Fibroblast of skin of scalp (primary cell): ENCODE results near the gene CWF19L2.
"Not testable (repeated sequence)": the region's sequence is repeated elsewhere in the genome, so short reads cannot be mapped to it uniquely, and the experiment has no call there.

Experiments used
- DNase-seq: peaks from one replicate; pipeline ENCODE4 v3.0.0-alpha.2; 2013

Gene CWF19L2

DNA sequence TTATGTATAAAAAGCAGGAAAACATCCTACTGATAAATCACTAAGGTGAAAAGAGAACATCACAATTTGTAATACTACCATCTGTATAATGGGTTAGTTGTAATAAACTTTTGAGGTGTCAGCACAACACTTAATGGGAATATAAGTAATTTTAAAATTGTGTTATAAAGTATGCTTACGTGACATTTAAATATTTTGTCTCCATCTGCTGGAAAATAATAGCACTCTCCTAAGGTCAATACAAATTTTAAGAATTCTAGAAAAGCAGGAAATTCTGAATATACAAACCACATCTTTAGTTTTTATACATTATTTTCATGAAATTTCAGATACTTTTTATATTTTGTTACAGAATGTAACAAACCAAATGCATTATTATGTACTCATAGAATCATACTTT, 19.5 kb downstream of the CWF19L2 start:
- no peak for DNase-seq

- no peak for DNase-seq
These were observed 27.1 kb downstream of the CWF19L2 start for GRCh38 chr11:107430525-107430924.

DNA sequence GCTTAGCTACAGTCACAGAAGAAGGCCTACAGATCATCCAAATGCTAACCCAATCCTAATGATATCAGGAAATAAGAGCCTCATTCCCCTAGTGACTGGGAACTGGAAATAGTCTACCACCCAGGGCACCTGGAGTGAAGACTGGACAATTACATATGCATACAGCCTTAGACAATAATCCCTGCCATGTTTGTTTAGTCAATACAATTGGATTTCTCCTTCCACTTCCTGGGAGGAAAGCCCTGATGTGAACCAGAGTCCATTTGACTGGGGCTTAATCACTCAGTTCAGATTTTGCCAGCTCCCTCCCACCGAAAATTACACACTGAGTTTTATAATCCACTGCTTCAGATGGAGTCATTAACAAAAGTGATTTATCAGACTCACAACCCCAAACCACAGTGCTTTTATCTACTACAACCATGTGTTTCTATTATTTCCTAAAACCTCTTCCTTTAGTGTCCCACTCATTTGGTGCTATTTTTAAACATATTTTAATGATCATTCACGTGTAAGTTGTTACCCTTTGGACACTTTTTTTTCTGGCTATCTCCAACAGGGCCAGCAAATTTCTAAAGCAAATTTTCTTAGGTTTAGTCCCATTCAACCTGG, 29.9 kb downstream of the CWF19L2 start:
- DNase-seq, result no peak

- no peak for DNase-seq
These were observed 44.3 kb downstream of the CWF19L2 start for GRCh38 chr11:107413352-107413751.

- no peak for DNase-seq
These were observed 48.8 kb downstream of the CWF19L2 start for GRCh38 chr11:107408762-107409211.

DNA sequence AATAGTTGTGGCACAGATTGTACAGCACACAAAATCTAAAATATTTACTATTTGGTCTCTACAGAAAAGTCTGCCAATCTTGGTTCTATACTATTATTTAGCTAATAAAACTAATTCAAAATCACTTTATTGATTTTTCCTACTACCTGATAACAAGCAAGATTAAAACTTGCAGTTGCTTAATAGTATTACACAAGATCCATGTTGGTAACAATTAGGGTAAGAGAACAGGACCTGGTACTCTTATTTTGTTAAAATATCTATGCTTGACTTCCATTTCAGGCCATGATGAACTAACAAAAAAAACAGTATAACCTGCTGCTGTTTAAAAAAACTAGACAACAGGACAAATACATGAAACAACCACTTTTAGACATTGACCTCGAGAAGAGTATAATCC, 52.4 kb downstream of the CWF19L2 start:
- no peak for DNase-seq

DNA sequence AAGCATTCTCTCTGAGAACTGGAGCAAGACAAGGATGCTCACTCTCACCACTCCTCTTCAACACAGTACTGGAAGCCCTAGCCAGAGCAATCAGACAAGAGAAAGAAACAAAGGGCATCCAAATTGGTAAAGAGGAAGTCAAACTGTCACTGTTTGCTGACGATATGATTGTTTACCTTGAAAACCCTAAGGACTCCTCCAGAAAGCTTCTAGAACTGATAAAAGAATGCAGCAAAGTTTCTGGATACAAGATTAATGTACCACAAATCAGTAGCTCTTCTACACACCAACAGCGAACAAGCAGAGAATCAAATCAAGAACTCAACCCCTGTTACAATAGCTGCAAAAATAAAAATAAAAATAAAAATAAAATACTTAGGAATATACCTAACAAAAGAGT, 56.5 kb downstream of the CWF19L2 start:
- not testable (repeated sequence) for DNase-seq

DNA sequence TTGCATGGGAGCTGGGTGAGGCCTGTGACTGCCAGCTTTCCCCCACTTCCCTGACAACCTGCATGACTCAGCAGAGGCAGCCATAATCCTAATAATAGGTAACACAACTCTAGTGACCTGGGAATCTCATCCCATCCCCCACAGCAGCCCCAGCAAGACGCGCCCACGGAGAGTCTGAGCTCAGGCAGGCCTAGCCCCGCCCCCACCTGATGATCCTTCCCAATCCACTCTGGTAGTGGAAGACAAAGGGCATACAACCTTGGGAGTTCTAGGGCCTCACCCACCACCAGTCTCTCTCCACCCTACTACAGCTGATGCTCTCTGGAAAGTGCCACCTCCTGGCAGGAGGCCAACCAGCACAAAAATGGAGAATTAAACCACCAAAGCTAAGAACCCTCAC, 60.3 kb downstream of the CWF19L2 start:
- no peak for DNase-seq

- peak; percentile 6 for DNase-seq
These were observed 65.0 kb downstream of the CWF19L2 start for GRCh38 chr11:107392611-107393010.

DNA sequence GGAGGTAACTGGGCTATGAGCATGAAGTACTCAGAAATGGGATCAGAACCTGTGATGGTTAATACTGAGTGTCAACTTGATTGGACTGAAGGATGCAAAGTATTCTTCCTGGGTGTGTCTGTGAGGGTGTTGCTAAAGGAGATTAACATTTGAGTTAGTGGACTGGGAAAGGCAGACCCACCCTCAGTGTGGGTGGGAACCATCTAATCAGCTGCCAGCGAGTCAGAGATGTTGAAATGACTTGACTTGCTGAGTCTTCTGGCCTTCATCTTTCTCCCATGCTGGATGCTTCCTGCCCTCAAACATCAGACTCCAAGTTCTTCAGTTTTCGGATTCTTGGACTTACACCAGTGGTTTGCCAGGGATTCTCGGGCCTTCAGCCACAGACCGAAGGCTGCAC, 66.9 kb downstream of the CWF19L2 start:
- DNase-seq, result not testable (repeated sequence)

- DNase-seq, result no peak
These were observed 70.0 kb downstream of the CWF19L2 start for GRCh38 chr11:107387666-107388065.

- DNase-seq, result peak; percentile 55
These were observed 72.2 kb downstream of the CWF19L2 start for GRCh38 chr11:107385361-107385981.

- DNase-seq, result no peak
These were observed 73.3 kb downstream of the CWF19L2 start for GRCh38 chr11:107384144-107384852.

DNA sequence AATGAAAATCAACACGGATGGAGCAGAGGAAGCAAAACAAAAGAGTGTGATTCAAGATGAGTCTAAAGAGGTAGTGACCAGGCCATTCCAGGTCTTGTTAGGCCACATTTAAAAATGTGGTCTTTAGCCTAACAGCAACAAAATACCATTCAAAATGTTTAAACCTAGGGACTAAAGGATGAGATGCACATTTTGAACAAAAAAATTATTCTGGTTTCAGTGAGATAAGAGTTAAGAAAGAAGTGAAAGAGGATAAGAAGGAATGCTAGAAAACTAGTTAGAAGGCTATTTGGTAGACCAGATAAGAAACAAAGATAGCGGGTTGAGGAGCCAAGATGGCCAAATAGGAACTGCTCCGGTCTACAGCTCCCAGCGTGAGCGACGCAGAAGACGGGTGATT, 85.2 kb downstream of the CWF19L2 start:
- no peak for DNase-seq

DNA sequence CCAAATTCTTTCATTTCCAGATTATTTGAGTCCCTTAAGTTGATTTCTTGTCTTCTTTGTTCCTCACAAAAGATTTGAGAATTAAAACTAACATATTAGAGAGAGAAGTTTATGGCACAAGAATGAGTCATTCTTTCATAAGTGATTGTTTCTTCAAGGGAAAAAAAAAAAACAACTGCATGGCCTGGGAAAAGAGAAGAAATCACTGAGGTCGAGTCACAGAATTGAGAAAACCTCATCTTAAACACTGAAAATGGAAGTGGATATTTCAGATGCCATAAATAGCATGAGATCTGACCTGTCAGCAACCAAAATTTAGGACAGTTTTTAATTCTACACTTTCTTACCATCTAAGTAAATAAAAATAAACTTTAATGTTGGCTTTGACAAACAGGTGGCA, 87.2 kb downstream of the CWF19L2 start:
- DNase-seq, result peak; percentile 25

DNA sequence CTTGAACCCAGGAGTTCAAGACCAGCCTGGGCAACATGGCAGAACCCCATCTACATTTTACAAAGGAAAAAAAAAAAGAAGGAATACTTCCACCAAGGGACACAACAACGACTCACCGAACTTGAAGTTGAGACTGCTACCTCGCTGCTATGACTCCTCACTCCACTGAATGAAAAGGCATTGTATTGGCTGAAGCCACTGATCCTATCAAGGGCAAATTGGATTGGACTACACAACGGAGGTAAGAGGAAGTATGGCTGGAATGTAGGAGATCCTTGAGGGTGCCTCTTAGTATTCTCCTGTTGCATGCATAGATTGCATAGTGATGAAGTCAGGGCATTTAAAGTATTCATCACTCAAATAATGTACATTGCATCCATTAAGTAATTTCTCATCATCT, 97.9 kb downstream of the CWF19L2 start:
- DNase-seq, result peak; percentile 16

DNA sequence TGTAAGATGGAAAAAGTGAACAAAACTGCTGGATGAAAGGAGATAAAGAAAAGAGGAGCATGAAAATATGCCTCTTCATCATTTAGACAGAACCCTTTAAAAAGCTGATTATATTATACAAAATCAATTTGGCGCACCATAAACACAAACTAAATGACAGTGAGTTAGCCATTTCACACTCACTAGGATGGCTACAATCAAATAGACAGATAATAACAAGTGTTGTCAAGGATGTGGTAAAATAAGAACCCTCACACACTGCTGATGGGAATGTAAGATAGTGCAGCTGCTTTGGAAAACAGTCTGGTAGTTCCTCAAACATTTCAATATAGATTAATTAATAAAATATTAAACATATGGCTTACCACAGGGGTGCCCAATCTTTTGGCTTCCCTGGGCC, 99.7 kb downstream of the CWF19L2 start:
- no peak for DNase-seq

GRCh38 chr11:107354780-107355179, 102.8 kb downstream of the CWF19L2 start:
- no peak for DNase-seq

DNA sequence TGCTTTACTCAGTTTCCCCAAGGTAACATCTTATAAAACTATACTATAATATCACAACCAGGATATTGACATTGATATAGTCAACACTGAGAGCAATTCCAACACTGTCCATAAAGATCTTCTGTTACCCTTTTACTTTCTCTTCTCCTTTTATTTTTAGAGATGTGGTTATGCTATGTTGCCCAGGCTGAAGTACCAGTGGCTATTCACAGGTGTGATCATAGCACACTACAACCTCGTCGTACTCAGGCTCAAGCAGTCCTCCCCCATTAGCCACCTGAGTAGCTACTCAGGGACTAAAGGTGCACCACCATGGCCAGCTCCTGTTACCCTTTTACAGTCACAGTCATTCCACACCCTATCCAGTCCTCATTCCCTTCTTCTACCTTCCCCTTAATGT, 119.7 kb downstream of the CWF19L2 start:
- DNase-seq, result no peak

- no peak for DNase-seq
These were observed 125.9 kb downstream of the CWF19L2 start for GRCh38 chr11:107331728-107332127.

DNA sequence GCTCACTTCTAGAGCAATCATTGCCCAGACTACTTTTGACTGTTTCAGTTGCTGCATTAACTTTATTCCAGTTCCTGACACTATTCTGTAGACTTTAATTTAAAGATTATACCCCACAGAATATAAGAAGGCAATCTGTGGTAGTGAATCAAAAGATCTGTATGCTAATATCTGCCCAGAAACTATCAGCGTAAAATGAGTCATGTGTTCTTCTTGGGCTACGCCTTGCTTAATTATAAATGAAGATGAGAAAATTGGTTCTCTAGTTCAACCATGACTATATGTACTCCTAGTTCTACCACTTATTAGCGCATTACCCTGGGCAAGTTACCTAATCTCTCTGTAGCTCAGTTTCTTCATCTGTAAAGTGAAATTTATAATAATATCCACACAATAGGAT, 128.5 kb downstream of the CWF19L2 start:
- DNase-seq, result no peak

DNA sequence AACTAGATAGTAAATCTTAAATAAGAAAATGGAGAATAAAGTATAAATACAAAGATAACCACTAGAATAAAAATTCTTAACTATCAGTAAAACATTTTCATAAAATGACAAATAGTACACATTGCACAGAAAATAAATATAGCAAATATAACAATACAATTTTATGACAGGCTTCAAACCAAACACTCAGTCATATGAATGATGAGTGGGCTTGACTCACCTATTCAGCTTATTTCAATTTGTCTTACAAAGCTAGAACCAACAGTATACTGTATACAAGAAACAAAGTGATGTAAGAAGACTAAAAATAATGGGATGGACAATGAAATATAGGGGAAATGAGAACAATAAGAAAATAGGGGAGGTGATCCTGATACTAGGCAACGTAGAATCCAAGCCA, 141.2 kb downstream of the CWF19L2 start:
- DNase-seq, result no peak

DNA sequence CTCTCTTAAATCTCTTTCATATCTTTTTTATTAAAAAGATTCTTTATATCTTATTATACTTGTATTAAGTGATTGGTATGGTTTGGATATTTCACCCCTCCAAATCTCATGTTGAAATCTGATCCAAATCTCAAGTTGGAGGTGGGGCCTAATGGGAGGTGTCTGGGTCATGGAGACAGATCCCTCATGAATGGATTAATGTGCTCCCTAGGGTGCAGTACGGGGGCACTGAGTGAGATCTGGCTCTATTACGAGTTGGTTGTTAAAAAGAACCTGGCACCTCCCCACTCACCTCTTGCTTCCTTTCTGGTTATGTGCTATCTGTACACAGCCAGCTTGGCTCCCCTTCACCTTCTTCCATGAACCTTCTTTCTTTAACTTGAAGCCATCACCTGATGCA, 149.6 kb downstream of the CWF19L2 start:
- no peak for DNase-seq

DNA sequence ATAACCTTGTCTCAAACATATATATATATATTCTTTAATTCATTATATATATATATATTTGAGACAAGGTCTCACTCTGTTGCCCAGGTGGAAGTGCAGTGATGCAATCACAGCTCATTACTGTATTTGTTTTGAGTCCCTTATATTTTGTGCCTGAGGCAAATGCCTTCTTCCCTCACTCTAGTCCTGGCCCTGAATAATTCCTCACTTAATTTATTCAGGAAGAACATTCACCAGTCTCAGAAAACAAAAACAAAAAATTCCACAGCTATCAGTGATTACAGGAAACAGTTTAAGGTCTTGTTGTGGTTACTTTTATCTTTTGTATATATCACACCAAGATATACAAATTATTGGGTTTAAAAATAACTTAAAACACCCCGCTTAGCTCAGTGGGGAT, 155.7 kb downstream of the CWF19L2 start:
- DNase-seq, result no peak
